ENCODE measurements around the gene CCNO. TPM values are rescaled to one million over a fixed set of nuclear protein-coding genes. Genes with fewer than 3 reads are reported as not detected.

CCNO gene
- polyA plus RNA-seq (ENCODE audit: insufficient read length in 4 of 4) = 10 to 100 TPM in 2 of 4 donors, 1 to 10 TPM in 2; 5.6 to 13.9 (median 8.7) TPM

GRCh38 chr5:55232985-55233928, at the start of gene CCNO:
TSS of gene CCNO (minus strand) at chr5:55233608. CDS start at chr5:55233523, 85 bp downstream.
- DNase-seq (ENCODE audit: low read depth in 4 of 4, low spot score in 2 of 4) = peak in 1 of 4 donors; percentile 52

GRCh38 chr5:55278778-55279177, 45.4 kb upstream of the CCNO start:
- DNase-seq (ENCODE audit: low read depth in 4 of 4, low spot score in 2 of 4) = no peak

GRCh38 chr5:55276771-55277170, 43.4 kb upstream of the CCNO start:
- no peak for DNase-seq (ENCODE audit: low read depth in 4 of 4, low spot score in 2 of 4)

- DNase-seq (ENCODE audit: low read depth in 4 of 4, low spot score in 2 of 4) = no peak
Measured at GRCh38 chr5:55258339-55258738, 24.9 kb upstream of the CCNO start.

- DNase-seq (ENCODE audit: low read depth in 4 of 4, low spot score in 2 of 4) = no peak
Measured at GRCh38 chr5:55254802-55255201, 21.4 kb upstream of the CCNO start.

- no peak for DNase-seq (ENCODE audit: low read depth in 4 of 4, low spot score in 2 of 4)
Measured at GRCh38 chr5:55250064-55250463, 16.7 kb upstream of the CCNO start.

GRCh38 chr5:55241746-55242145, 8.3 kb upstream of the CCNO start:
- no peak for DNase-seq (ENCODE audit: low read depth in 4 of 4, low spot score in 2 of 4)

GRCh38 chr5:55236800-55237199, 3.4 kb upstream of the CCNO start:
- DNase-seq (ENCODE audit: low read depth in 4 of 4, low spot score in 2 of 4) = no peak

- DNase-seq (ENCODE audit: low read depth in 4 of 4, low spot score in 2 of 4) = no peak
Measured at GRCh38 chr5:55234121-55234700, 803 bp upstream of the CCNO start.

GRCh38 chr5:55232271-55232984, 980 bp downstream of the CCNO start:
- DNase-seq (ENCODE audit: low read depth in 4 of 4, low spot score in 2 of 4) = no peak

- DNase-seq (ENCODE audit: low read depth in 4 of 4, low spot score in 2 of 4) = no peak
Measured at GRCh38 chr5:55231919-55232270, 1.5 kb downstream of the CCNO start.

GRCh38 chr5:55231029-55231918, 2.1 kb downstream of the CCNO start:
- no peak for DNase-seq (ENCODE audit: low read depth in 4 of 4, low spot score in 2 of 4)

- DNase-seq (ENCODE audit: low read depth in 4 of 4, low spot score in 2 of 4) = no peak
Measured at GRCh38 chr5:55230086-55230629, 3.2 kb downstream of the CCNO start.

GRCh38 chr5:55227664-55228430, 5.6 kb downstream of the CCNO start:
- no peak for DNase-seq (ENCODE audit: low read depth in 4 of 4, low spot score in 2 of 4)

- DNase-seq (ENCODE audit: low read depth in 4 of 4, low spot score in 2 of 4) = no peak
Measured at GRCh38 chr5:55226934-55227663, 6.3 kb downstream of the CCNO start, which contains the start of gene MCIDAS. TSS of gene MCIDAS (minus strand) at chr5:55227315. CDS start at chr5:55227138, 177 bp downstream.

- DNase-seq (ENCODE audit: low read depth in 4 of 4, low spot score in 2 of 4) = no peak
Measured at GRCh38 chr5:55226027-55226933, 7.1 kb downstream of the CCNO start.

GRCh38 chr5:55225346-55225745, 8.1 kb downstream of the CCNO start:
- no peak for DNase-seq (ENCODE audit: low read depth in 4 of 4, low spot score in 2 of 4)
